HepG2 (cell line): Measurements from ENCODE around the gene SDR42E2. TPM values are rescaled to one million over a fixed set of nuclear protein-coding genes. Genes with fewer than 3 reads are reported as not detected.
A peak's percentile ranks its signal among the peaks of the same experiment; 100 is the strongest.

ENCODE experiments used
- CAMTA2 ChIP-seq: sonication (generic); formaldehyde crosslinking; IDR thresholded peaks from 2 replicates; pipeline ENCODE4 v1.4.0; 2020; ENCODE audit warnings: mild to moderate bottlenecking, missing genetic modification reagents, borderline replicate concordance
- GATA4 ChIP-seq: sonication (generic); IDR thresholded peaks from 2 replicates; pipeline ENCODE4 v1.6.1; 2016; ENCODE audit warnings: antibody characterized with exemption, low read depth, borderline replicate concordance
- HDAC2 ChIP-seq: sonication (generic); formaldehyde crosslinking; IDR thresholded peaks from 2 replicates; pipeline ENCODE4 v1.4.0; 2020; ENCODE audit warnings: missing genetic modification reagents
- HOXA7 ChIP-seq: sonication (generic); formaldehyde crosslinking; IDR thresholded peaks from 2 replicates; pipeline ENCODE4 v1.8.1; 2022; ENCODE audit warnings: mild to moderate bottlenecking, missing genetic modification reagents, moderate library complexity
- HOXD1 ChIP-seq: sonication (generic); formaldehyde crosslinking; IDR thresholded peaks from 2 replicates; pipeline ENCODE4 v1.5.0; 2020; ENCODE audit warnings: missing genetic modification reagents
- SP1 ChIP-seq, 2 experiments: fragments of 450-650 bp in 1 of 2; sonication (generic) in 1 of 2; formaldehyde crosslinking in 1 of 2; IDR thresholded peaks; 2 replicates each; pipeline versions ENCODE4 v1.4.0 to v1.6.1; 2016 to 2020; ENCODE audit warnings: missing genetic modification reagents in 1 of 2
- THYN1 ChIP-seq: sonication (generic); formaldehyde crosslinking; IDR thresholded peaks from 2 replicates; pipeline ENCODE4 v1.8.1; 2023; ENCODE audit warnings: low read depth, mild to moderate bottlenecking, moderate library complexity, missing genetic modification reagents, borderline replicate concordance
- ZKSCAN8 ChIP-seq: IDR thresholded peaks from 2 replicates; pipeline ENCODE4 v1.6.1; 2016; ENCODE audit warnings: borderline replicate concordance, missing genetic modification reagents, missing compliant biosample characterization
- ZNF235 ChIP-seq: sonication (generic); formaldehyde crosslinking; IDR thresholded peaks from 2 replicates; pipeline ENCODE4 v1.8.1; 2023; ENCODE audit warnings: mild to moderate bottlenecking, missing genetic modification reagents, borderline replicate concordance
- ZNF567 ChIP-seq: sonication (generic); formaldehyde crosslinking; IDR thresholded peaks from 2 replicates; pipeline ENCODE4 v1.8.1; 2023; ENCODE audit warnings: mild to moderate bottlenecking, missing genetic modification reagents, borderline replicate concordance
- ZNF672 ChIP-seq: sonication (generic); formaldehyde crosslinking; IDR thresholded peaks from 2 replicates; pipeline ENCODE4 v1.8.1; 2022; ENCODE audit warnings: missing genetic modification reagents
- ZNF746 ChIP-seq: sonication (generic); formaldehyde crosslinking; IDR thresholded peaks from 2 replicates; pipeline ENCODE4 v1.8.0; 2022; ENCODE audit warnings: mild to moderate bottlenecking, missing genetic modification reagents
- ZSCAN21 ChIP-seq: sonication (generic); formaldehyde crosslinking; IDR thresholded peaks from 2 replicates; pipeline ENCODE4 v1.8.0; 2022; ENCODE audit warnings: mild to moderate bottlenecking, missing genetic modification reagents, moderate library complexity, borderline replicate concordance
- ZSCAN22 ChIP-seq: sonication (generic); formaldehyde crosslinking; IDR thresholded peaks from 2 replicates; pipeline ENCODE4 v1.4.0; 2020; ENCODE audit warnings: mild to moderate bottlenecking, missing genetic modification reagents
- polyA plus RNA-seq, 8 experiments: library from polyadenylated mRNA; depleted of rRNA in 3 of 8; stranded (reverse) in 7 of 8; unstranded in 1 of 8; fragments of >200 nt; fragmentation: Illumina TruSeq in 4 of 8; extraction: Trizol in 4 of 8; gene quantifications; 2 replicates each; pipeline versions ENCODE4 v1.2.1 to v1.2.3, GENCODE V29; 2011 to 2016; ENCODE audit warnings: low read depth in 4 of 8, missing spikeins in 1 of 8, mixed read lengths in 1 of 8; ENCODE audit not compliant: insufficient read depth in 1 of 8
- total RNA-seq, 5 experiments: library from RNA; depleted of rRNA; stranded (reverse); fragments of >200 nt; fragmentation: Illumina TruSeq; extraction: Trizol; gene quantifications; 2 replicates each; pipeline ENCODE4 v1.2.3, GENCODE V29; 2016; ENCODE audit warnings: low read depth in 1 of 5
- TF ChIP-seq, protein P1 (sequence below): sonication (generic); formaldehyde crosslinking; IDR thresholded peaks from 2 replicates; pipeline ENCODE4 v1.8.1; 2023; ENCODE audit warnings: mild to moderate bottlenecking, inconsistent platforms, moderate library complexity, missing genetic modification reagents, borderline replicate concordance
- TF ChIP-seq, protein P2 (sequence below): sonication (generic); formaldehyde crosslinking; IDR thresholded peaks from 2 replicates; pipeline ENCODE4 v1.8.1; 2022; ENCODE audit warnings: low read depth, mild to moderate bottlenecking, missing genetic modification reagents
- TF ChIP-seq, protein P3 (sequence below): sonication (generic); formaldehyde crosslinking; IDR thresholded peaks from 2 replicates; pipeline ENCODE4 v1.4.0; 2020; ENCODE audit warnings: missing genetic modification reagents, borderline replicate concordance
- TF ChIP-seq, protein P4 (sequence below): sonication (generic); formaldehyde crosslinking; IDR thresholded peaks from 2 replicates; pipeline ENCODE4 v1.4.0; 2020; ENCODE audit warnings: missing genetic modification reagents

The SDR42E2 gene
- total and polyA plus RNA-seq, 2 of the 13 experiments (the other 11 are each of a cell fraction or from before 2014, with no cell fraction given), result 0.05 to 0.11 TPM

DNA sequence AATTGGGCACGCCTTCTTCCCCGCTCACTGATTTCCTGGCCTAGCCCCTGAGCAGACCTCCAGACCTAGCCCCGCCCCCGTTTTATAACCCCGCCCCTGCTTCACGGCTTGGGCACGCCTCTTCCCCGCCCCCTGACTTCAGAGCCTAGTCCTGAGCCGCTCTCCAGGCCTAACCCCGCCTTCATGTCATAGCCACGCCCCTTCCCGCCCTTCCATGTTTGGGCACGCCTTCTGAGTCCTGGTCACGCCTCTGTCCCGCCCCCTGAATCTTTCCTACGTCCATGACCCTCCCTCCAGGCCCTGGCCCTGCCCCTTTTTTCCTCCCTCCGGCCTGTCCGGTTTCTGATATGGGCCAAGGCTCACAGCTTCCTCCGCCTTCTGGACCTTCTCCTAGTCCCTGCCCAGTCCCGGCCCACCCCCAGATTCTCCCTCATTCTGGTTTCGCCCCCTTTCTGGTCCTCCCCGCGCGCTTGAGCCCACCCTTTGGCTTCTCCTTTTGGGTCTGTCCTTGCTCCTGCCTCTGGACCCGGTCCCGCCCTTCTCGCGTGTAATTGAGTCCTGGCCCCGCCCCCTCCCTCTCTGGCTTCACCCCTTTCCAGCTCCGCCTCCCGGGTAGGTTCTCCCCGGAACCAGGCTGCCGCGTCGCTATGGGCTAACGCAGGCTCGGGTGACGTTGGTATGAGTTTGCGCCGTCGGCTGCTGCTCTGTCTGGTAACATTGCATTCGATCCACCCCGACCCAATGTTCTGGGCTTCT lies 28.6 kb downstream of the SDR42E2 start (continued):
- TF ChIP-seq ZKSCAN8 (CRISPR knock-in tag) (no peak; the same call in 1 of the 2 replicates), THYN1 (CRISPR knock-in tag) (no peak), HOXA7 (CRISPR knock-in tag) (no peak), ZNF672 (no peak), ZSCAN22 (CRISPR knock-in tag) (no peak), SP1 (IDR thresholded peaks at IDR 0.05) (no peak), SP1 (CRISPR knock-in tag; IDR thresholded peaks at IDR 0.05) (peak; percentile 71), ZSCAN21 (CRISPR knock-in tag) (peak; percentile 48; the same call in 1 of the 2 replicates), CAMTA2 (CRISPR knock-in tag) (no peak; the same call in 1 of the 2 replicates), ZNF567 (CRISPR knock-in tag) (peak; percentile 90; the same call in 1 of the 2 replicates), HOXD1 (CRISPR knock-in tag) (0 out of 2 replicates have a peak, but pooled peaks have one; percentile 40), ZNF235 (CRISPR knock-in tag) (no peak), ZNF746 (no peak; the same call in 1 of the 2 replicates), HDAC2 (peak; percentile 72; the same call in 1 of the 2 replicates), GATA4 (no peak)
- TF ChIP-seq, protein P1, sequence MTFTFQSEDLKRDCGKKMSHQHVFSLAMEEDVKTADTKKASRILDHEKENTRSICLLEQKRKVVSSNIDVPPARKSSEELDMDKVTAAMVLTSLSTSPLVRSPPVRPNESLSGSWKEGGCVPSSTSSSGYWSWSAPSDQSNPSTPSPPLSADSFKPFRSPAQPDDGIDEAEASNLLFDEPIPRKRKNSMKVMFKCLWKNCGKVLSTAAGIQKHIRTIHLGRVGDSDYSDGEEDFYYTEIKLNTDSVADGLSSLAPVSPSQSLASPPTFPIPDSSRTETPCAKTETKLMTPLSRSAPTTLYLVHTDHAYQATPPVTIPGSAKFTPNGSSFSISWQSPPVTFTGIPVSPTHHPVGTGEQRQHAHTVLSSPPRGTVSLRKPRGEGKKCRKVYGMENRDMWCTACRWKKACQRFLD (CRISPR knock-in tag), result no peak
- TF ChIP-seq, protein P2, sequence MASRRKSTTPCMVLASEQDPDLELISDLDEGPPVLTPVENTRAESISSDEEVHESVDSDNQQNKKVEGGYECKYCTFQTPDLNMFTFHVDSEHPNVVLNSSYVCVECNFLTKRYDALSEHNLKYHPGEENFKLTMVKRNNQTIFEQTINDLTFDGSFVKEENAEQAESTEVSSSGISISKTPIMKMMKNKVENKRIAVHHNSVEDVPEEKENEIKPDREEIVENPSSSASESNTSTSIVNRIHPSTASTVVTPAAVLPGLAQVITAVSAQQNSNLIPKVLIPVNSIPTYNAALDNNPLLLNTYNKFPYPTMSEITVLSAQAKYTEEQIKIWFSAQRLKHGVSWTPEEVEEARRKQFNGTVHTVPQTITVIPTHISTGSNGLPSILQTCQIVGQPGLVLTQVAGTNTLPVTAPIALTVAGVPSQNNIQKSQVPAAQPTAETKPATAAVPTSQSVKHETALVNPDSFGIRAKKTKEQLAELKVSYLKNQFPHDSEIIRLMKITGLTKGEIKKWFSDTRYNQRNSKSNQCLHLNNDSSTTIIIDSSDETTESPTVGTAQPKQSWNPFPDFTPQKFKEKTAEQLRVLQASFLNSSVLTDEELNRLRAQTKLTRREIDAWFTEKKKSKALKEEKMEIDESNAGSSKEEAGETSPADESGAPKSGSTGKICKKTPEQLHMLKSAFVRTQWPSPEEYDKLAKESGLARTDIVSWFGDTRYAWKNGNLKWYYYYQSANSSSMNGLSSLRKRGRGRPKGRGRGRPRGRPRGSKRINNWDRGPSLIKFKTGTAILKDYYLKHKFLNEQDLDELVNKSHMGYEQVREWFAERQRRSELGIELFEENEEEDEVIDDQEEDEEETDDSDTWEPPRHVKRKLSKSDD, result peak; percentile 80; the same call in 1 of the 2 replicates
- TF ChIP-seq, protein P3, sequence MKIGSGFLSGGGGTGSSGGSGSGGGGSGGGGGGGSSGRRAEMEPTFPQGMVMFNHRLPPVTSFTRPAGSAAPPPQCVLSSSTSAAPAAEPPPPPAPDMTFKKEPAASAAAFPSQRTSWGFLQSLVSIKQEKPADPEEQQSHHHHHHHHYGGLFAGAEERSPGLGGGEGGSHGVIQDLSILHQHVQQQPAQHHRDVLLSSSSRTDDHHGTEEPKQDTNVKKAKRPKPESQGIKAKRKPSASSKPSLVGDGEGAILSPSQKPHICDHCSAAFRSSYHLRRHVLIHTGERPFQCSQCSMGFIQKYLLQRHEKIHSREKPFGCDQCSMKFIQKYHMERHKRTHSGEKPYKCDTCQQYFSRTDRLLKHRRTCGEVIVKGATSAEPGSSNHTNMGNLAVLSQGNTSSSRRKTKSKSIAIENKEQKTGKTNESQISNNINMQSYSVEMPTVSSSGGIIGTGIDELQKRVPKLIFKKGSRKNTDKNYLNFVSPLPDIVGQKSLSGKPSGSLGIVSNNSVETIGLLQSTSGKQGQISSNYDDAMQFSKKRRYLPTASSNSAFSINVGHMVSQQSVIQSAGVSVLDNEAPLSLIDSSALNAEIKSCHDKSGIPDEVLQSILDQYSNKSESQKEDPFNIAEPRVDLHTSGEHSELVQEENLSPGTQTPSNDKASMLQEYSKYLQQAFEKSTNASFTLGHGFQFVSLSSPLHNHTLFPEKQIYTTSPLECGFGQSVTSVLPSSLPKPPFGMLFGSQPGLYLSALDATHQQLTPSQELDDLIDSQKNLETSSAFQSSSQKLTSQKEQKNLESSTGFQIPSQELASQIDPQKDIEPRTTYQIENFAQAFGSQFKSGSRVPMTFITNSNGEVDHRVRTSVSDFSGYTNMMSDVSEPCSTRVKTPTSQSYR (CRISPR knock-in tag), result no peak
- TF ChIP-seq, protein P4, sequence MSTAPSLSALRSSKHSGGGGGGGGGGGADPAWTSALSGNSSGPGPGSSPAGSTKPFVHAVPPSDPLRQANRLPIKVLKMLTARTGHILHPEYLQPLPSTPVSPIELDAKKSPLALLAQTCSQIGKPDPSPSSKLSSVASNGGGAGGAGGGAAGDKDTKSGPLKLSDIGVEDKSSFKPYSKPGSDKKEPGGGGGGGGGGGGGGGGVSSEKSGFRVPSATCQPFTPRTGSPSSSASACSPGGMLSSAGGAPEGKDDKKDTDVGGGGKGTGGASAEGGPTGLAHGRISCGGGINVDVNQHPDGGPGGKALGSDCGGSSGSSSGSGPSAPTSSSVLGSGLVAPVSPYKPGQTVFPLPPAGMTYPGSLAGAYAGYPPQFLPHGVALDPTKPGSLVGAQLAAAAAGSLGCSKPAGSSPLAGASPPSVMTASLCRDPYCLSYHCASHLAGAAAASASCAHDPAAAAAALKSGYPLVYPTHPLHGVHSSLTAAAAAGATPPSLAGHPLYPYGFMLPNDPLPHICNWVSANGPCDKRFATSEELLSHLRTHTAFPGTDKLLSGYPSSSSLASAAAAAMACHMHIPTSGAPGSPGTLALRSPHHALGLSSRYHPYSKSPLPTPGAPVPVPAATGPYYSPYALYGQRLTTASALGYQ (CRISPR knock-in tag), result no peak
